Putamen (tissue), 1 donor: ENCODE measurements around the gene TCEA2.

Experiments used
- DNase-seq: peaks from one replicate; pipeline ENCODE4 v3.0.0-alpha.2; 2016; ENCODE audit warnings: low spot score

The TCEA2 gene

DNA sequence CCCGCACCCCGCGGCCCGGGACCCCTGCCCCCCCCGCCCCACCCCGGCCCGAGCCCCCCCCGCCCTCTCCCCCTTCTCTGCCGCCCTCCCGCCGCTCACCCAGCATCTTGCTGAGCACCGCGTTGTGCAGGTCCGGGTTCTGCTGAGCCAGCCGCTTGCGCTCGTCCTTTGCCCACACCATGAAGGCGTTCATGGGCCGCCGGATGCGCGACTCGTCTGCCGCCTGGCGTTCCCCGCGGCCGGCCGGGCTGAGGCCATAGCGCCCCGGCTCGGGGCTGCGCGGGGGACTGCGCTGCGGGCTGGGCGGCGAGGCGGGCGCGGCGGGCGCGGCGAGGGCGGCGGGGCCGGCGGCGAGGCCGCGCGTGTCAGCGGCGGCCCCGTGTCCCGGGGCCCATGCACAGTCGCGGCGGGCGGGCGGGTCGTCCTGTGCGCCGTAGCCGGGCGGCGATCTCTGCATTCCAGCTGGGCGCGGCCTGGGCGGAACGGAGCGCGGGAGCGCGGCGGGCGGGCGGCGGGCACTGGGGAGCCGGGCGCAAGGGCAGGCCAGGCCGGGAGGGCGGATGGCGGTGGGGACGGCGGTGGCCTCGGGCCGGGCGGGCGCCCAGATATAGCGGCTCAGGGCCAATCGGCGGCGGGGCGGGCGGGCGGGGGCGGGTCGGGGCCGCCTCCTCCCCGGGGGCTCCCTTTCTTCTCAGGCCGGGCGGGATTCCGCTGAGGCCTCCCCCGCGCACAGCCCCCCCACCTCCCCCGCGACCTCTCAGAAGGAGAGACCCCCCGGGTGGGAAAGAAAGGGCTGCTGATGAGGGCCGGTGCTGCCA is 13.7 kb upstream of the TCEA2 start, which contains the start of gene SOX18:
Gene SOX18 (minus strand): TSS at position 580 of the 818 bp plus-strand sequence. CDS start 123 bp downstream, at position 457.
- DNase-seq = no peak

DNA sequence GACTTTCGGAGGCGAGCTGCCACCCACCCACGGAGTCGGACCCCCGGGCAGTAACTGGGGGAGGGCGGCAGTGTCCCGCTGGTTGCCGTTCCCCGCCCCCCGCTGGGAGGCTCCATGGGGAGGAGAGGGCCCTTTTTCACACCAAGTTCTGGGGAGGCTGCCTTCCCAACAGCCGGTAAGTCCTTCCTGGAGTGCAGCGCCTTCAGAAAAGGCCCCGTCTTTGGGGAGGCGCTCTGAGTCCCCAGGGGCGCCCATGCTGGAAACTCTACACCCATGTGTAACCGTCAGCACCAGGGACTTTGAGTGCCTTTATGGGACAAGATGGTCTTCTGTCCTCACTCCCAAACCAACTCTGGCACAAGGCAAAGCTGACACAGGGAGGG is 13.1 kb upstream of the TCEA2 start:
- DNase-seq = no peak

DNA sequence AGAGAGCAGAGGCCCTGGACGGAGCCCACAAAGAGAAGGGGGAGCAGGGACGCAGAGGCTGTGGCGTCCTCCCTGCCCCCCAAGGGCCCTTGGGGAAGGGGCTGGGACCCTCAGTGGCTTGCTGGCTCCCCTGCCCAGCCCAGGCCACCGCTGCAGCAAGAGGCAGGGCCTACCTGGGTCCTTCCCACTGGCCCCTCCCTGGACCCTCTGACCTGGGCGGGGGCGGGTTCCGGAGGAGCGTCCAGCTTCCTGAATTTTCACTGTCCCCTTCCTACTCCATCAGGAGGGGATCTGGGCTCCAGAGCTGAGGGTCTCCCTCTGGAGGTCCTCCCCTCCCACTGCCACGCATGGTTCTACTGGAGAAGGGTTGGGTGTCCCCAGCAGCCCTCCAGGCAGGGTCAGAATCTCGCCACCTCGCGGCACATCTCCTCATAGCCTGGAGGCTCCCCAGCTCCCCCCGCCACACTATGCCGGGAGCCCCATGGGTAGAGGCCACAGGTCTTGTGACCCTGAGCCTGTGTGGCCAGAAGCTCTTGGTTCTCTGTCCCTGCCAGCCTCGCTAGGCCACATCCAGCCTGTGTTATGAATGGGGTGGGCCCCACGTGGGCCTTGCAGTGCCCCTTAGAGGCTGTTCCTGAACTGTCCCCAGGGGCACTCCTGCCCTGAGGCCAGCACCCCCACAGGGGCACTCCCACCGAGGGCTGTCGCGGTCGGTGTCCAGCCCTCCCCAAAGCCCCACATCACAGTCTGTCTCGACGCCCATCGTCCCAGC is 12.6 kb upstream of the TCEA2 start:
- no peak for DNase-seq

DNA sequence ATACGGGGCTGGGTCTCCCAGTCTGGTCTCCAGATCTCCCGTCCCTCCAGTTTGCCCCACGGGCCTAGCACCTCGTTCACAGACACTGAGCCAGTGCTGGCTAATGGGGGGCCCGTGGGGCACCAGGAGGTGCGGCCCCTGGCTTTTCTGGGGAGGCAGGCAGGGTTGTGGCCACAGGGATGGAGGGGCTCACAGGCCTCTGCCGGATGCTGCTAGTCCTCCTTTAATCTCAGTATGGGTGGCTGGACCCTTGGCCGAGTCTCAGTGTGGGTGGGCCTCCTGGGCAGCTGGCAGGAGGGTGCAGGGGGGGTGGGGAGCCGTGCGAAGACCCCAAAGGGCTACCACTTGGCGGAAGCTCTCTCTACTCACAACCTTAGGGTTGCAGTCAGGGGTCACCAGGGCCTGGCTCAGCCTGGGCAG is 12.0 kb upstream of the TCEA2 start:
- DNase-seq = no peak

DNA sequence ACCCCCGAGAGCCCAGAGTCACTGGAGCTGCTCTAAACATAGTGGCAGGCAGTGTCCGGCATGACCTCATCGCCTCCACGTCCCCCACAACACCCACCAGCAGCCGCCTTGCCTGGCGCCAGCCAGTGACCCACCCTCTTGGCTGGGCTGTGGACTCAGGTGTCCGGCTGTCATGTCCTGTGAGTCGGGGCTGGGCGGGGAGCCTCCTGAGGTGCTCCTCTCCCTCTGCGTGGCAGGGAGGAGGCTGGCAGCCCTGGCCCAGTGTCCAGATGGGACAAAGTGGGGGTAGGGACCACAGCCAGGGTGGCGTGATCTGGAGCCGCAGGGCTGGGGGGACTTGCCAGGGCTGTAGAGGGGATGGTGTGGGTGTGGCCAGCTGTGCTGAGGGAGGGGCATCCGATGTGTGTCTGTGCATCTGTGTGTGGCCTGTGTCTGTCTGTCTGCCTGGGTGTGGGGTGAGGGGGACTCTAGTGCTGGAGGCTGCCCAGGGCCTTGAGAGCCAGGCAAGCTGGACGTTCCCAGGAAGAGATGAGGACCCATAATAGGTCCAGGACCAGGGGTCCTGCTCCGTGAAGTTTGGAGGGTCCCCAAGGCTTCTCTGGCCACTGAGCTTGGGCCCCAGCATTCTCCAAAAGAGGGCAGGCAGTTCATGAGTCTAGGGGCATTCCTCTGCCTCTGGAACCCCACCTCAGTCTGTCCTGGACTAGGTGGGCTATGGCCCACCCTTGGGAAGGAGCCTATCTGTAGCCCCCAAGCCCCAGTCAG is 11.3 kb upstream of the TCEA2 start:
- no peak for DNase-seq

DNA sequence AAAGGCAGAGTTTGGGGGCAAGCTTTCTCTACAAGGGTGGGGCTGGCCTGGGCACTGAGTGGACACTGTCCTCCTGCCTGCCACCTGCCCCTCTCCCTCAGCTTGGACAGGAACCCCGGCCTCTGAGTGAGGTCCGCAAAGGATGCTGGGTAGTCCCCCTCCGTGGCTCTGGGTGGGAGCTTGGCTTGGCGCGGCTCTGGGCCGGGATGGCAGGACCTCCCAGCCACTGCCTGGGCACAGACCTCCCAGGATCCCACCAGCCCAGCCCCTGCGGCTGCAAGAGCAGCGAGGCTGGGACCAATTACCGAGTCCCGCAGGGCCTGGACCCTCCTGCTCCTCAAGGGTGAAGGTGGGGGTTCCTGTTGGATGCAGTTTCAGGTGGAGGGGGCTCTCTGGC is 10.7 kb upstream of the TCEA2 start:
- DNase-seq = no peak

DNA sequence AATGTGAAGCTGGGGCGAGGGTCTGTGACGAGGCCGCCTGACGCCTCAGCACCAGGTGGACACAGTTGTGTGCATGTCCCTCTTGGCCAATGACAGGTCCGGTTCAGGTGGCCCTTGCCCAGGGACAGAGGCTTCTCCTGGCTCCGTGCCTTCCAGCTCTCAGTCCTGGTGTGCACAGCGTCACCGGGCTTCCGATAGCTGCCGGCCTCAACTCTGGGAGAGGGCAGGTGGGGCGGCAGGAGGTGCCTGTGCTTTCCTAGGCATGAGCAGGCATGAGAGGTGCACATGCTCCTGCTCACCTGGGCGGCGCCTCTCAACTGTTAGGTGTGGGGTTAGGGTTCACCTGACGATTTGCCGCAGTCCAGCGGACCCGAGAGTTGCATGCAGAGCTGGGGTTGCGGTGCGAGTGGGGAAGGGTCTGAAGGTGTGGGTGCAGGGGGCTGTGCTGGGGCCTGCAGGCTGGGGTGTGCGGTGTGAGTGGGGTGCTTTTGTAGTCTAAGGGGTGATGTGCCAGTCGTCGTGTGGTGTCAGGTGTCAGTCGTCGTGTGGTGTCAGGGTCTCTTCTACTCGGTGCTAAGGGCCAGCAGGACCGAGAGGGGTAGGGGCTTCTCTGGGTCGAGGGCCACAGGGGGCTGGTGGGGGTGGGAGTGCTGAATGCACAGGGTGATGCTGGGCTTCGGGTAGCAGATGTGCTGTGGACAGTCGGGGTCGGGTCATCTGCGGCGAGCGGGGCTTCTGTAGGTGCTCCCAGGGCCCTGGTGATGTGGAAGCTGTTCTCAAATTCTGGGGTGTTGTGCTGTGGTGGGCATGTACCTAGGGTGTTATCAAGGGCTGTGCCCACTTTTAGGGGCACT is 9.8 kb upstream of the TCEA2 start:
- no peak for DNase-seq

DNA sequence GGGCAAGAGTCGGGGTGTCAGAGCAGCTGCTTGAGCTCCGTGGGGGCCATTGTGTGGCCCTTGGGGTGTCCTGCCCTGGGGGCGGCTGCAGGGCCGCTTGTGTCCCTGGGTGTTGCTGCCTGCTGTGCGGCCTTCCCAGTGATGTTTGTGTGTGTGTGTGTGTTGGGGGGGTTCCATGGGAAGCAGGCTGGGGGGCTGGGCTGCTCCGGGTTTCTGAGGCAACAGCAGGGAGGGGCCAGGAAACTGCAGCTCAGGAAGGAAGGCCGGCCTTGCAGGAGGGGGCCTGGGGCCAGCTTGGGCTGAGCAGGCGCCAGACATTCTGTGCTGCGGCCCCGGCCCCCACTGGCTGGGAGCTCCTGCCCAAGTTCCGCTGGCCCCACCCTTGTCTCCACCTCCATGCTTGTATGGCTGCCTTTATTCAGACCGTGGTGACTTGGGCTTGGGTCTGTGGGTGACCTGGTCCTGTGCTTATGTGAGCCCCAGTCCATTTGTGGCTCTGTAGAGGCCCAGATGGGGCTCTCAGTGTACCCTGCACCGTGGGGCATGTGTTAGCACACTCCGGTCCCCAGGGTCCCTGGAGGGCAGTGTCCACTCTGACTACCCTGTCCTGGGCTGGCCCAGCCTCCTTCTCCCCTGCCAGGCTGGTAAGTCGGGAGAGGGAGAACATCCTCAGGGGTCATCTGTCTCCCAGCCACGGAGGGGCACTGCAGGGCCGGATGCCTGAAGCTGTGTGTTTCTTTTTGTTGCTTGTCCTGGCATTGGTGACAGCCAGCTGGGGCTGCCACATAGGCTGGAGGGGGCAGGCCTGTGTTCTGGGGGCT is 8.9 kb upstream of the TCEA2 start:
- DNase-seq = no peak

DNA sequence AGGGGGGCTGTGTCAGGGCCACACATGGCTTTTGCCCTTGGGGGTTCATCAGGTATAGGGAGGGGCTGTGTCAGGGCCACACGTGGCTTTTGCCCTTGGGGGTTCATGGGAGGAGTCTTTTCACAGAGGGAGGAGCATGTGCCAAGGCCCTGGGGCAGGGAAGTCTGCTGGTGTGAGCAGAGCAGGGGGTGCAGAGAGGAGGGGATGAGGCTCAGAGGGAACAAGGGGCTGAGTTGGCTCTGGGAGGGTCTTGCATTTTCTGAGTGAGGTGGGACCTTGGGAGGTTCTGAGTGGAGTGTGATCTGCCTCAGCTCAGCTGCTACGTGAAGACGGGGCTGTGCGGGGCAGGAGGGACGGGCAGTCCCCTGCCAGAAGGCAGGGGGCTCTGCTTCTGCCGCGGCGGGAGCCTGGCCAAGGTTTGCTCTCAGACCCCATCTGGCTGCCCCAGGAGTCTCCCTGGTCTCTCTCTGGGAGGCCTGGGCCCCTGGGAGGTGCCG is 7.6 kb upstream of the TCEA2 start:
- DNase-seq = no peak

DNA sequence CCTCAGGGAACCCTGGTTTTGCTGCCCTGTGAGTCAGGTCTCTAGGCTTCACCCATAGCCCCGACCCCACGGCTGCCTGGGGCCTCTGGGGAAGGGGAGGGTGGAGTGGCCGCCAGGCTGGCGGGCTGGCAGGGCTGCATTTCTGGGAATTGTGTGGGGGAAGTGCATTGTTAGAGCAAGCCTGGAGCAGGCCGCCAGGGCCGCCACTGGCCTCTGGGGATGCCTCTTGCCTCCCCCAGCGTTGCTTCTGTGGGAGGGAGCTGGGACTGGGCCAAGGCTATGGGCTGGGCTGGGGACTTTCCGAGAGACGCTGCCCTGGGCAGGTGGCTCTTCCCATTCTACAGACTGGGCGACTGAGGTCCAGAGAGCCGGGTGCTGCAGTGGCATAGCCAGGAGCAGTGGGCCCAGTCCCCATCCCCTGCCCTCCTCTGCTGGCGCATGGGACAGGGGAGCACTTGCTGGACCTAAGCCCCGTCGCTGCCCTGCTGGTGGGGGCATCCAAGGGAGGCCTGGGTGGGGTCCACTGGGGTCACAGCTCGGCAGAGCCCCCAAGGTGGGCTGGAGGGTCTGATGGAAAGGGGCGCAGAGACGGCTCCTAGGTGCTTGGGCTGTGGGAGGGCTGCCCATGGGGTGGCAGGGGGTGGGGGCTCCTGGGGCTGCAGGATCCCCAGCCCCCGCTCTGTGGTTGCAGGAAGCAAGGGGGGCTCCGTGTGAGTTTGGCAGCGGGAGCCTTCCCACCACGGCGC is 6.9 kb upstream of the TCEA2 start:
- DNase-seq = no peak

DNA sequence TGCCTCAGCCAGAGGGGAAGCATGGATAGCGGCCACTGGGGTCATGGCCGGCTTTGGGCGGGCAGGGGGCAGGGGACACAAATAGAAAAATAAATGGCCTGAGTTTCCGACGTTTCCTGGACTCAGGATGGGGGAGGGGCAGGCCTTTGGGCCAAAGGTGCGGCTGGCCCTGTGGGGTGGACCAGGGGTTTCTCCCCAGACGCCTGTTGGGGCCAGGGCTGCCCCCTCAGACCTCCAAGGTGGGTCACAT is 6.4 kb upstream of the TCEA2 start:
- DNase-seq = no peak

DNA sequence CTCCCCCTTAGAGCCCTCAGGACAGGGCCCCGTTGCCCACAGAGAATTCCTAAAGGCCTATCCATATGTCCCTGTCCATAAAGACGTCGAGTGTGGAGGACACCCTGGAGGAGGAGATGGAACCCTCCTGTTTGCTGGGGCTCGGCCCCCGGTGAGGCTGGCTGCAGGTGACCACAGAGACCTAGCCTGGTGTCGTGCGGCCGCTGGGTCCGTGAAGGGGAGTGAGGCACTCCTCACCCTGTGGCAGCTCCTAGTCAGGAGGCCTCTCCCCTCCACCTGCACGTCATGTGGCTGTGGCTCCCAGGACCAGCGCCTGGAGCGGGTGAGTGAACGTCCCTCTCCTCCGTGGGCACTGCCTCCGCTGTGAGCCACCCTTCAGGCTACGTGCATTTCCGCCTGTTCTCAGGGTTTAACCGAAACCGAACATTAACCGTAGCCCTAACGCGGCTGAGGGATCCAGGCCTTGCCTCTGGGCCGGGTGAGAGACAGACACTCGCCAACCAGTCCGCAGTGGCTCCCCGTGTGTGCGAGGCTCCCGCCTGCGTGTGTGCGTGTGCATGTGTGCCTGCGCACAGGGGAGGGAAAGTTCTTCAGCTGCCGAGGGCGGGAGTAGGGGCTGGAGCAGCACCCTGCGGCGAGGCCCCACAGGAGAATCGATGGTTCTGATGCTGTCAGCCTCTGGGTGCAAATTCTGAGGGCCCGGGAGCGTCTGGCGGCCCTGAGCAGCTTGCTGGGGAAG is 5.9 kb upstream of the TCEA2 start:
- DNase-seq = no peak

DNA sequence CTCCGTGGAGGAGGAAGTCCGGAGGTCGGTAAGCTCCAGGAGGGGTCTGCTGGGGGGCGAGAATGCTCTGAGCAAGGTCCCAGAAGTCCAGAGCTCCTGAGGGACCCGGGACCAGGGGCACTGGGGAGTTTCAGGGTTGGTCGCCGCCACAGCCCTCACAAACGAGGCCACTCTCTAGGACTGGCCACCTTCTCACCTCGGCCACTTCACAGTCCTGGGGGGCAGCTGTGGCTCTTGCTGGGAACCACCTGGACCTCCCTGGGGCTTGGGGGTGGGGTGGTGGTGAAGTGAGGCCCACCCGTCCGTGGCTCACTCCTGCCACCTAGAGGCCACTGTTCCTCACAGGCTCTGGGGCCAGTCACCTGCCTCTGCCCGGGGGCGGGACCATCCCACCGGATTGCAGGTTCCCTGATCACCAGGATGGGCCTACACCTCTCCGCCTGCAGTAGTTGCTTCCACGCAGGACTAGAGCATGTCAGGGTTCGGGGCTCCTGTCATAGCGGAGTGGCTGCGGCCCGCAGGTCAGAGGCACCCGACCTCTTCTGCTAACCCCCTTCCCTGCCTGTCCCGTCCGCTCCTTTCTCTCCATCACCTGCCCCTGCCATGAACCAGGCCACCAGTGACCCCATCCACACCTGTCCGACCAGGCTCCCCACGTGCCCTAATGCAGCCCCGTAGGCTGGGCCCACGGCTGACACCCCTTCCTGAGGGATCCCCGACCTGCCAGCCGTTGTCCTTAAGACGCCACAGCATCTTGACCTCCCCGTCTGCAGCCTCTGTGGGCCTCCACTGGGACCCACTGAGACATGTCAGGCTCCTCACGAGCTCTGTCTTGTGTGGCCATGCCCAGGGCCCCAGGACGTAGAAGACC is 5.1 kb upstream of the TCEA2 start:
- DNase-seq = no peak

DNA sequence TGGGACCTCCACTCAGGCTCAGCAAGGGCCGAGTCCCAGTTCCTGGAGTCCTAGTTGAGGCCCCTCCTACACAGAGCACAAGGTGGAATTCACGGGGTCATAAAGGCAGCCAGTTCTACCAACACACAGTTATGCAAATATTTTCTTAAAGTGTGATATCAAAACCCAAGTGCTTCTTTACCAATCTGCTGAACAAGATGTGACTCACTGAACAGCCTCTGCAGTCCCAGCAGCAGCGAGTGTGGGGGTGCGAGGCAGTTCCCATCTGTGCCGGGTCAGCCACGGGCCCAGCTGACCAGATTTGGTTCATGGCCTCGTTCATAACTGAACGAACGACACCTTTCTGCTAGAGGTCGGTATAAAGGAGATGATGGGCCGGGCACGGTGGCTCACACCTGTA is 4.5 kb upstream of the TCEA2 start:
- no peak for DNase-seq

DNA sequence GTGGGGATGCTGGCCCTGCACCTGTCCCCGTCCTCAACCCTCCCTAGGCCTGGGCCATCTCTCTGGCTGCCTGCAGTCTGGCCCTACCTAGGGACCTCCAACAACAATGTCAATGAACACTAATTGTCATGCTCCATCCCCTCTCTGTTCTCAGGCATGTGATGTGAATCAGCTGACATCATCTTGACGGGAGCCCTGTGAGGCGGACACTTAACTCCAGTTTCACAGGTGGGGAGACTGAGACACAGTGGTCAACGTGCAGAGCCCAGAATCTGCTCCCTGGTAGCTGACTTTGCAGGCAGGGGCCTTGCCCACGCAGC is 762 bp upstream of the TCEA2 start:
- DNase-seq = no peak

DNA sequence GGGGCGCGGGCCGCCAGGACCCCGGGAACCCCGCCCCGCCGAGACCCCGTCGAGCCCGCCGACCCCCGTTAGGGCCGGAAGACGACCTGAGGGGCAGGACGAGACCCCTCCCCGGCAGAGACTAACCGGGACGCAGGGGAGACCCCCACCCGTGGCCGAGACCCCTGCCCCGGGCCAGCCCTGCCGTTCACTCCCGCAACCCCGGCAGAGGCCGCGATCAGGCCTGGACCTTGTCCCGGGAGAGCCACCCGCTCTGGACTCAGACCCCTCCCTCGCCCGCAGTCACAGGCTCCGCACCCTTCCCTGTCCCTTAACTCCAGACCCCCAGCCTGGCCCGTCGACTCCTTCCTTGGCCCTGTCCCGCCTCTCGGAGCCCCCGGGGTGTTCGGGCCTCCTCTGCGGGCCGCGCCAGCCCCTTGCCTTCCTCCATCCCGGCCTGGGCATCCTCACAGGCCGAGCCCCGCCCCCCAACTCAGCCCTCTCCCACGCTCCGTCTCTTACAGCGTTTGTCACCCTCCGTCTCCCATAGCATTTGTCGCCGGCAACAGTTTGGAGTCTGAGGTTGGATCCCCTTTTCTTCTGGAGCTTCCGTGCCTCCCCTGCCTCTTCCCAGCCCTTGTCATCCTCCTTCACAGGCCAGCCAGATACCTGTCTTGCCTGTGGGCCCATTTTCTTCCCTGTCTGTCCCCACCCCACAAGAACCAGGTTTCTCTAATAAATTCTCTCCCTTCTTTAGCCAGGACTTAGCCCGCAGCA is 569 bp downstream of the TCEA2 start:
- DNase-seq = no peak

DNA sequence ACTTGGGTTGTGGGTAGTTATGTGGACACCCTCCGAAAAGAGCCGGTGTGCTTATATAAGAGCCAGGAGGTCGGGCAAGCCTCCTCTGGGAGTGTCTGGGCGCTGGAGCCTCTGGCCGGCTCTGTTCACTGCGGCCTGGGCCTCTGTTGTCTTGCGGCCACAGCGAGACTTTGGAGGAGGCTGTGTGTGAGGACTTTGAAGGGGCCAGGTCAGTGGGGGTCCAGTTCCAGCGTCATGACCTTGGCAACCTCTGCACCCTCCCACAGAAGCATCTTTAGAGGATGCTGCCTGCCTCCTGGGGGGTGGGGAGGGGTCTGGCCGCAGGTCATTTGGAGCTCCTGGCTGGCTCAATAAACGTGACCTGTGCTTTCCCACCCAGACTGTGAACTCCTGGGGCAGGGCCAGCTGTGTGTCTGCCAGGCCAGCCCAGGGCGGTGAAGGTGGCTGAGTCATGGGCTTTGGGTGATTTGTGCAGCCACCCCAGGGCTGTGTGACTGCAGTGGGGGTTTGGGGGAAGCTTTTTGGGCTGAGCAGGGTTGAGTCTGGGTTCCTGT is 1.2 kb downstream of the TCEA2 start:
- no peak for DNase-seq
